SH-SY5Y (cell line): ENCODE measurements around the gene ROBO1.

Source experiments
- GATA2 ChIP-seq: IDR thresholded peaks from 2 replicates; pipeline ENCODE4 v1.6.1; 2011; ENCODE audit warnings: mild to moderate bottlenecking, low read depth, low read length
- GATA3 ChIP-seq: IDR thresholded peaks from 2 replicates; pipeline ENCODE4 v1.6.1; 2011; ENCODE audit warnings: low read depth, mild to moderate bottlenecking, low read length, moderate library complexity

DNA sequence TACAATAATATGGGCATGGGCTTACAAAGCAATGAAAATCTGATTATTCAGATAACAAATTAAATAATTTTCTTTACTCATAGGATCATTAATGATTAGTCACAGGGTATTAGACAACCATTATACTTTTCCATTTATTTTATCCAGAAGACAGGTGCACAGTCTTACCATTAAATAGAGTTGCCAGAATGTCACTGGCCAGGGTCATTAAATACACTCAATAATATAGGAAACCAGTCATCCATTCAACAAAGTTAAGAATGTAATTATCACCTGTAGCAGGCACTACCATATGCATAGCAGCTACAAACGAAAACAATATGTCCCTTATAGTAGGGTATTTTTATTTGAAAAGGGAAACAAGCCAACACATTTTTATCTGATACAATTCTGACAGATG is 16.1 kb downstream of the ROBO1 start:
- TF ChIP-seq GATA2 (no peak), GATA3 (no peak)
